GM12878 (cell line): ENCODE measurements around the gene CFAP74.

Experiments used
- BCL3 ChIP-seq: IDR thresholded peaks from 2 replicates; pipeline ENCODE4 v1.6.1; 2011; ENCODE audit warnings: borderline replicate concordance, low read depth, mild to moderate bottlenecking, moderate library complexity, low read length; ENCODE audit not compliant: insufficient read depth, poor library complexity, severe bottlenecking
- CTCF ChIP-seq, 3 experiments: IDR thresholded peaks in 2 of 3; conservative IDR thresholded peaks in 1 of 3; 2 replicates each; pipeline ENCODE4 v1.5.1; 2011; ENCODE audit warnings: low read depth in 3 of 3, low read length in 3 of 3, mild to moderate bottlenecking in 3 of 3, control low read depth in 2 of 3, moderate library complexity in 2 of 3, inconsistent platforms in 1 of 3, mixed read lengths in 1 of 3; ENCODE audit not compliant: control insufficient read depth in 2 of 3, insufficient read depth in 1 of 3; ENCODE audit errors: extremely low read depth in 1 of 3
- EGR1 ChIP-seq, 2 experiments: IDR thresholded peaks; 1 replicate in 1 of 2; 2 replicates in 1 of 2; pipeline ENCODE4 v1.6.1; 2011 to 2012; ENCODE audit warnings: low read depth in 2 of 2, low read length in 2 of 2, borderline replicate concordance in 1 of 2, mild to moderate bottlenecking in 1 of 2, moderate library complexity in 1 of 2
- EP300 ChIP-seq, 2 experiments: fragments of 150-350 bp in 1 of 2; IDR thresholded peaks; 2 replicates each; pipeline ENCODE4 v1.6.1; 2011 to 2012; ENCODE audit warnings: low read depth in 2 of 2, low read length in 2 of 2, borderline replicate concordance in 1 of 2, improper control_type of control experiment in 1 of 2, inconsistent platforms in 1 of 2; ENCODE audit not compliant: control insufficient read depth in 1 of 2
- JUND ChIP-seq: IDR thresholded peaks from 2 replicates; pipeline ENCODE4 v1.6.1; 2012; ENCODE audit warnings: low read depth, mild to moderate bottlenecking, low read length, improper control_type of control experiment, moderate library complexity
- MLLT1 ChIP-seq: fragments of 450-650 bp; IDR thresholded peaks from 2 replicates; pipeline ENCODE4 v1.6.1; 2016; ENCODE audit warnings: mild to moderate bottlenecking
- NRF1 ChIP-seq: conservative IDR thresholded peaks from 2 replicates; pipeline ENCODE4 v1.6.1; 2011; ENCODE audit warnings: mild to moderate bottlenecking, low read depth, low read length, improper control_type of control experiment
- POLR2AphosphoS2 ChIP-seq: IDR thresholded peaks from 2 replicates; pipeline ENCODE4 v1.6.1; 2011; ENCODE audit warnings: low read depth, mild to moderate bottlenecking, low read length, improper control_type of control experiment, moderate library complexity
- SMC3 ChIP-seq: IDR thresholded peaks from 2 replicates; pipeline ENCODE4 v1.6.1; 2011; ENCODE audit warnings: low read length, improper control_type of control experiment, borderline replicate concordance
- TAF1 ChIP-seq: IDR thresholded peaks from 2 replicates; pipeline ENCODE4 v1.6.1; 2011; ENCODE audit warnings: mild to moderate bottlenecking, low read depth, low read length, borderline replicate concordance
- USF1 ChIP-seq: IDR thresholded peaks from 2 replicates; pipeline ENCODE4 v1.6.1; 2011; ENCODE audit warnings: borderline replicate concordance, low read depth, mild to moderate bottlenecking, moderate library complexity, mixed read lengths, low read length; ENCODE audit not compliant: insufficient read depth; ENCODE audit errors: extremely low read length

- TF ChIP-seq EGR1 (IDR thresholded peaks at IDR 0.05; ENCODE audit: borderline replicate concordance in 1 of 2, low read depth in 2 of 2, low read length in 2 of 2) (no peak), MLLT1 (no peak), SMC3 (no peak), NRF1 (no peak), TAF1 (no peak), CTCF (IDR thresholded peaks at IDR 0.05 in 2 of 3, conservative IDR thresholded peaks at IDR 0.05 in 1 of 3; ENCODE audit: control insufficient read depth in 2 of 3, extremely low read depth in 1 of 3, insufficient read depth in 1 of 3, low read depth in 3 of 3, low read length in 3 of 3) (no peak), BCL3 (no peak), POLR2AphosphoS2 (no peak), JUND (no peak), USF1 (no peak), EP300 (IDR thresholded peaks at IDR 0.05; ENCODE audit: borderline replicate concordance in 1 of 2, control insufficient read depth in 1 of 2, low read depth in 2 of 2, low read length in 2 of 2) (no peak)
Observed at GRCh38 chr1:1881727-1882126, 121.9 kb downstream of the CFAP74 start.
